ENCODE measurements around the gene ZNF48. TPM values are rescaled to one million over a fixed set of nuclear protein-coding genes. Genes with fewer than 3 reads are reported as not detected.

ZNF48 gene
- total RNA-seq, 3 donors from 2014 or later, result 18.0 to 19.2 (median 18.1) TPM

DNA sequence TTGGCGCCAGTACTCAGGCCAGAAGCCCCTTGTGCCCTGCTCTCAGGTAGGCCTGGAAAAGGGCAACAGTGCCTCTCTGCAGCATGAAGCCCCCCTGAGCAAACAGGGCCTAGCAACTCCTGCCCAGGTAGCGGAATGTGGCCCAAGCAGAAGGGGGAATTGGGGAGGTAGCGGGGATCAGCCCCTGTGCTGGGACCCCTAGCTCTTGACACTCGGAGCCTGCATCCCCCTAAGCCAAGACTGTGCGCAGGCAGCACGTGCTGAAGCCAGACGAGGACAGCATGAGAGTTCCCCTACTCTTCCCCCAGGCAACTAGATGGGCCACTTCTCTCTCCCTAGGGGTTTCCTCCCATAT, 39.3 kb upstream of the ZNF48 start:
- H3K36me3 Mint-ChIP-seq (ENCODE audit: insufficient read depth), result peaks cover 27% of the 10 kb centered on the region
- no peak for DNase-seq
- H3K4me1 Mint-ChIP-seq (ENCODE audit: low read depth), result peaks cover 34% of the 10 kb centered on the region
- ATAC-seq, result no peak
- H3K27me3 Mint-ChIP-seq (ENCODE audit: low read depth), result no peaks in the 10 kb centered on the region
- H3K9me3 Mint-ChIP-seq, result no peaks in the 10 kb centered on the region
- peak overlapping the region; percentile 95 for H3K4me3 Mint-ChIP-seq

DNA sequence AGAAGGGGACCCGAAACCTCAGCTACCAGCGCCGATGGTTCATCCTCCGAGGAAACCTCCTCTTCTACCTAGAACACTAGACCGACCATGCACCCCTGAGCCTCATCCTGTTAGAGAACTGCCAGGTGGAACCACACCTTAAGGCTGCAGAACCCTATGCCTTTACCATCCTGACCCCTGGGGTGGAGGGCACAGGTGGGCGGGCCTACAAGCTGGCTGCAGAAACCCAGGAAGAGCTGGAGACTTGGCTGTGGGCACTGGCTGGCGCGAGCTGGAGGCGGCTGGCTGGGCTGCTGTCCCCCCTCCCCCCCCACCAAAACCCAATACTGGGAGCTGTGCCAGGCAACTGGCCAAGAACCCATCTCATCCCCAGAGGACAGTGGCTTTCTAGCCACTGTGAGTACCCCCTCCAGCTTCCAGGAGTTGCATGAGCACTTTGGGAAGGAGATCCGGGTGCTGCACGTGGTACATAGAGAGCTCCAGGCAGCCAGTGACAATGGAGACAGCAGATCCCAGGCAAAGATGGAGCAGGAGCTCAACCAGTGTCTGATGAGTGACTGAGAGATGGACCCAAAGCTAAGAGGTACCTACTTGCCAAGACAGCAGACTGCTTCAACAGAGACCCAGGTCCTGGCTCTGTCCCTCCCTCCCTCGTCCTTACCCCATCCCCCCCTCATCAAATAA, 38.7 kb upstream of the ZNF48 start:
- Mint-ChIP-seq H3K36me3 (ENCODE audit: insufficient read depth) (peaks cover 29% of the 10 kb centered on the region), H3K4me3 (peak overlapping the region; percentile 95), H3K9me3 (no peaks in the 10 kb centered on the region), H3K27me3 (ENCODE audit: low read depth) (no peaks in the 10 kb centered on the region), H3K4me1 (ENCODE audit: low read depth) (peaks cover 33% of the 10 kb centered on the region)
- DNase-seq (no peak), ATAC-seq (no peak)

- Mint-ChIP-seq H3K9me3 (no peaks in the 10 kb centered on the region), H3K36me3 (ENCODE audit: insufficient read depth) (peaks cover 30% of the 10 kb centered on the region), H3K4me3 (no peak overlapping the region), H3K27me3 (ENCODE audit: low read depth) (no peaks in the 10 kb centered on the region), H3K4me1 (ENCODE audit: low read depth) (peaks cover 30% of the 10 kb centered on the region)
- DNase-seq (no peak), ATAC-seq (no peak)
Measured at GRCh38 chr16:30357085-30357714, 38.0 kb upstream of the ZNF48 start.

GRCh38 chr16:30357715-30358576, 37.3 kb upstream of the ZNF48 start:
- DNase-seq, result no peak
- no peaks in the 10 kb centered on the region for H3K9me3 Mint-ChIP-seq
- H3K4me3 Mint-ChIP-seq, result no peak overlapping the region
- no peak for ATAC-seq
- peaks cover 33% of the 10 kb centered on the region for H3K36me3 Mint-ChIP-seq (ENCODE audit: insufficient read depth)
- H3K27me3 Mint-ChIP-seq (ENCODE audit: low read depth), result no peaks in the 10 kb centered on the region
- H3K4me1 Mint-ChIP-seq (ENCODE audit: low read depth), result peaks cover 27% of the 10 kb centered on the region

GRCh38 chr16:30358577-30358936, 36.7 kb upstream of the ZNF48 start:
- Mint-ChIP-seq H3K4me3 (no peak overlapping the region), H3K27me3 (ENCODE audit: low read depth) (no peaks in the 10 kb centered on the region), H3K4me1 (ENCODE audit: low read depth) (peaks cover 23% of the 10 kb centered on the region), H3K9me3 (no peaks in the 10 kb centered on the region), H3K36me3 (ENCODE audit: insufficient read depth) (peaks cover 34% of the 10 kb centered on the region)
- no peak for ATAC-seq
- DNase-seq, result no peak

DNA sequence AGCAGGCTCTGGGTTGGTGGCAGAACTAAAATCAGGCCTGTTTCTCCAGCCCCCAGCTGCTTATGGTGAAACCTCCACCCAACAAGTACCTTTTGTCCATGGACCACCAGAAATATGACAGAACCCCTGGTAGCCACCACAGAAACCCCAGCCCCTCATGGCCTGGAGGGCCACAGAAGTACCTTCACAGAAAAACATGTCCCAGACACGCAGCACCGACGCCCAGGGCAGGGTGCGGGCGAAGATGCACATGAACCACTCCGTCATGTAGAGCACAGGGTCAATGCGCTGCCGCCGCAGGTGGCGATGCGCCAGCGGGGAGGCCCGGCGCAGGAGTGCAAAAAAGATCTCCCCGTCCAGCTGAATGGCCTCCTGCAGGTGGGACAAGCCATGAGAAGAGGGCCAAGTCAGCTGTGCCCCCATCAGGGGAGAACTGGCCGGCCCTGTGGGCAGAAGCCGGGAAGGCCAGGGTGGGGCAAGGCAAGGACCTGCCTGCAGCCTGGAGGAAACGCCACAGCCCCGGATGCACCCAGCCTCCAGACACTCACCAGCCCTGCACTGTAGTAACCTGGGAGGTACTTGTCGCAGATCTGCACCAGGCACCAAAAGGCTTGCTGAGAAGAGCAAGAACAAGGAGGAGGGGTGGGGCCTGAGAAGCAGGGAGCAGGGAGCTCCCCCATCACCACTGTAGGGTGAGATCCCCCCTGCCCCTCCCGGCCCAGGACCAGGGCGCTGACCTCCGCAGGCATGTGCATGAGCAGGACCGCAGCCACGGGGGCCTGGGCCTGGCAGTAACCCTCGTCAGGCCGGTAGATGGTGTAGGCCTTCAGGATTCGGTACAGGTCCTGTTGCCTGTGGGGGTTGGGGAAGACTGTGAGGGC, 36.0 kb upstream of the ZNF48 start:
- DNase-seq (no peak), ATAC-seq (no peak)
- H3K9me3 Mint-ChIP-seq, result no peaks in the 10 kb centered on the region
- peaks cover 33% of the 10 kb centered on the region for H3K36me3 Mint-ChIP-seq (ENCODE audit: insufficient read depth)
- H3K4me3 Mint-ChIP-seq, result no peak overlapping the region
- peaks cover 17% of the 10 kb centered on the region for H3K4me1 Mint-ChIP-seq (ENCODE audit: low read depth)
- no peaks in the 10 kb centered on the region for H3K27me3 Mint-ChIP-seq (ENCODE audit: low read depth)

- Mint-ChIP-seq H3K9me3 (no peaks in the 10 kb centered on the region), H3K27me3 (ENCODE audit: low read depth) (no peaks in the 10 kb centered on the region), H3K4me3 (no peak overlapping the region), H3K36me3 (ENCODE audit: insufficient read depth) (peaks cover 30% of the 10 kb centered on the region), H3K4me1 (ENCODE audit: low read depth) (peaks cover 15% of the 10 kb centered on the region)
- no peak for ATAC-seq
- no peak for DNase-seq
Measured at GRCh38 chr16:30359871-30360170, 35.4 kb upstream of the ZNF48 start.

DNA sequence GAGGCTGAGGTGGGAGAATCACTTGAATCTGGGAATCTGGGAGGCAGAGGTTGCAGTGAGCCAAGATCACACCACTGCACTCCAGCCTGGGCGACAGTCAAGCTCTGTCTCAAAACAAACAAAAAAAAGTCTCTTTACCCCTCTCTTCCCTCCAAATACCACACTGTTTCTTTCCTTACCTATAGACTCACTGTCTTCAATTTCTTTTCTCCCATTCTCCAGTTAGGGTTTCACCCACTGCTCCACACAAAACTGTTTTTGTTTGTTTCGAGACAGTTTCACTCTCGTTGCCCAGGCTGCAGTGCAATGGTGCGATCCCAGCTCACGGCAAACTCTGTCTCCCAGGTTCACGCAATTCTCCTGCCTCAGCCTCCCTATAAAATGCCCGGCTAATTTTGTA, 34.0 kb upstream of the ZNF48 start:
- DNase-seq (no peak), ATAC-seq (no peak)
- Mint-ChIP-seq H3K9me3 (no peaks in the 10 kb centered on the region), H3K4me3 (no peak overlapping the region), H3K36me3 (ENCODE audit: insufficient read depth) (peaks cover 33% of the 10 kb centered on the region), H3K27me3 (ENCODE audit: low read depth) (no peaks in the 10 kb centered on the region), H3K4me1 (ENCODE audit: low read depth) (peaks cover 10% of the 10 kb centered on the region)

GRCh38 chr16:30365200-30365599, 30.0 kb upstream of the ZNF48 start:
- H3K4me3 Mint-ChIP-seq, result no peak overlapping the region
- DNase-seq, result no peak
- no peaks in the 10 kb centered on the region for H3K9me3 Mint-ChIP-seq
- no peak for ATAC-seq
- H3K4me1 Mint-ChIP-seq (ENCODE audit: low read depth), result peaks cover 36% of the 10 kb centered on the region
- peaks cover 29% of the 10 kb centered on the region for H3K36me3 Mint-ChIP-seq (ENCODE audit: insufficient read depth)
- no peaks in the 10 kb centered on the region for H3K27me3 Mint-ChIP-seq (ENCODE audit: low read depth)

- DNase-seq (no peak), ATAC-seq (no peak)
- H3K4me3 Mint-ChIP-seq, result peak overlapping the region; percentile 88
- no peaks in the 10 kb centered on the region for H3K27me3 Mint-ChIP-seq (ENCODE audit: low read depth)
- peaks cover 42% of the 10 kb centered on the region for H3K4me1 Mint-ChIP-seq (ENCODE audit: low read depth)
- H3K36me3 Mint-ChIP-seq (ENCODE audit: insufficient read depth), result peaks cover 22% of the 10 kb centered on the region
- H3K9me3 Mint-ChIP-seq, result no peaks in the 10 kb centered on the region
Measured at GRCh38 chr16:30366511-30366910, 28.7 kb upstream of the ZNF48 start.

- H3K36me3 Mint-ChIP-seq (ENCODE audit: insufficient read depth), result peaks cover 17% of the 10 kb centered on the region
- ATAC-seq, result no peak
- no peaks in the 10 kb centered on the region for H3K27me3 Mint-ChIP-seq (ENCODE audit: low read depth)
- H3K9me3 Mint-ChIP-seq, result no peaks in the 10 kb centered on the region
- H3K4me1 Mint-ChIP-seq (ENCODE audit: low read depth), result peaks cover 48% of the 10 kb centered on the region
- H3K4me3 Mint-ChIP-seq, result peak overlapping the region; percentile 88
- DNase-seq, result no peak
Measured at GRCh38 chr16:30367349-30368009, 27.7 kb upstream of the ZNF48 start.

- H3K27me3 Mint-ChIP-seq (ENCODE audit: low read depth), result no peaks in the 10 kb centered on the region
- ATAC-seq, result no peak
- no peak for DNase-seq
- peaks cover 52% of the 10 kb centered on the region for H3K4me1 Mint-ChIP-seq (ENCODE audit: low read depth)
- H3K4me3 Mint-ChIP-seq, result peak overlapping the region; percentile 88
- peaks cover 12% of the 10 kb centered on the region for H3K36me3 Mint-ChIP-seq (ENCODE audit: insufficient read depth)
- H3K9me3 Mint-ChIP-seq, result no peaks in the 10 kb centered on the region
Measured at GRCh38 chr16:30368122-30368791, 27.0 kb upstream of the ZNF48 start.

DNA sequence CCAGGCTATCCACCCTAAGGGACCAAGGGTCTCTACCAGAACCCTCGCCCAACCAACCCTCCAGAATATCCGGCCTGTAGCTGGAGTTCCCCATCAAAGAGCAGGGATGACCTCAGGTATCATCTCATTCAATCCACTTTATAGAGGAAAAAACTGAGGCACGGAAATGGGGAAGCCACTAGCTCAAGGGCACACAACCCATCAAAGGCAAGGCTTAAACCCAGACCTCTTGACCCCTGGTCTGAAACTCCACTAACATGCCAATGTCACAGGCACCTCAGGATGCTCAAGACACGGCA, 26.5 kb upstream of the ZNF48 start:
- Mint-ChIP-seq H3K27me3 (ENCODE audit: low read depth) (no peaks in the 10 kb centered on the region), H3K9me3 (no peaks in the 10 kb centered on the region), H3K4me1 (ENCODE audit: low read depth) (peaks cover 52% of the 10 kb centered on the region), H3K36me3 (ENCODE audit: insufficient read depth) (peaks cover 9% of the 10 kb centered on the region), H3K4me3 (peak overlapping the region; percentile 88)
- DNase-seq (no peak), ATAC-seq (no peak)

Measured in activated T-cell treated with anti-CD3 and anti-CD28 coated beads, Interleukin-2, amount 50 U/mL, for 4 hours (primary cell).